Endothelial cell of umbilical vein (primary cell): ENCODE results near the gene HIGD1A. TPM values are rescaled to one million over a fixed set of nuclear protein-coding genes. Genes with fewer than 3 reads are reported as not detected.

Experiments used
- BruUV-seq: library from RNA; stranded (reverse); fragments of 400-500 nt; replicated peaks from 2 replicates; lab custom pipeline; 2021; lab: Mats Ljungman, UMichigan
- CTCF ChIA-PET: fragments of 300-600, 350-600 bp; sonication (Branson Sonifier 250); formaldehyde crosslinking; loops from one replicate; lab custom pipeline; 2021; ENCODE audit warnings: antibody characterized with exemption, inconsistent platforms; lab: Charles Lee
- POLR2A ChIA-PET: fragments of 300-600, 350-600 bp; sonication (Branson Sonifier 250); formaldehyde crosslinking; loops from one replicate; lab custom pipeline; 2021; ENCODE audit warnings: antibody characterized with exemption, inconsistent platforms; lab: Charles Lee
- DNase-seq: peaks from one replicate; pipeline ENCODE4 v3.0.0-alpha.2; 2011; ENCODE audit warnings: low read depth, low spot score
- FAIRE-seq: peaks from 2 replicates; lab custom pipeline; 2011; peaks lifted over from hg19 to GRCh38; lab: Jason Lieb, UNC
- H2AFZ ChIP-seq: 2 replicates; pipeline ENCODE4 v1.6.0; 2012; ENCODE audit warnings: low read depth, low read length, control low read depth, inconsistent platforms
- H3K27ac ChIP-seq: 2 replicates; pipeline ENCODE4 v1.5.1; 2011; ENCODE audit warnings: low read depth, mild to moderate bottlenecking, control low read depth, low read length, moderate library complexity; ENCODE audit not compliant: insufficient read depth
- H3K27me3 ChIP-seq, 2 experiments: 2 replicates each; pipeline versions ENCODE4 v1.6.0 to v1.6.1; 2011; ENCODE audit warnings: low read length in 2 of 2, mixed read lengths in 1 of 2; ENCODE audit not compliant: control insufficient read depth in 2 of 2, insufficient read depth in 2 of 2
- H3K36me3 ChIP-seq, 2 experiments: 2 replicates in 1 of 2; 3 replicates in 1 of 2; pipeline ENCODE4 v1.5.1; 2011; ENCODE audit warnings: low read length in 2 of 2, mild to moderate bottlenecking in 1 of 2, moderate library complexity in 1 of 2; ENCODE audit not compliant: control insufficient read depth in 2 of 2, insufficient read depth in 2 of 2; ENCODE audit errors: extremely low read depth in 1 of 2
- H3K4me1 ChIP-seq: 3 replicates; pipeline ENCODE4 v1.5.1; 2011; ENCODE audit warnings: mild to moderate bottlenecking, low read length; ENCODE audit not compliant: control insufficient read depth, insufficient read depth; ENCODE audit errors: extremely low read depth
- H3K4me2 ChIP-seq: 2 replicates; pipeline ENCODE4 v1.6.1; 2011; ENCODE audit warnings: low read length, control low read depth, mixed read lengths; ENCODE audit not compliant: insufficient read depth
- H3K4me3 ChIP-seq, 3 experiments: fragments of 200-600 bp in 1 of 3; sonication (generic), shearing (Covaris generic) in 1 of 3; replicated peaks in 1 of 3; 2 replicates each; pipeline ENCODE4 v1.5.1; 2011 to 2016; ENCODE audit warnings: control low read depth in 3 of 3, low read length in 3 of 3, mild to moderate bottlenecking in 2 of 3, inconsistent platforms in 1 of 3, low read depth in 1 of 3, moderate library complexity in 1 of 3; ENCODE audit not compliant: insufficient read depth in 1 of 3
- H3K79me2 ChIP-seq: 2 replicates; pipeline ENCODE4 v1.6.0; 2012; ENCODE audit warnings: low read length, inconsistent platforms; ENCODE audit not compliant: control insufficient read depth, insufficient read depth
- H3K9ac ChIP-seq: replicated peaks from 2 replicates; pipeline ENCODE3; 2011; ENCODE audit warnings: low read length, control low read depth; ENCODE audit not compliant: insufficient read depth; ENCODE audit errors: extremely low read depth
- H3K9me1 ChIP-seq: replicated peaks from 3 replicates; pipeline ENCODE4 v1.6.0; 2011; ENCODE audit warnings: mild to moderate bottlenecking, low read length; ENCODE audit not compliant: control insufficient read depth, insufficient read depth; ENCODE audit errors: extremely low read depth
- H3K9me3 ChIP-seq: replicated peaks from 2 replicates; pipeline ENCODE4 v1.5.1; 2012; ENCODE audit warnings: low read length, inconsistent platforms; ENCODE audit not compliant: control insufficient read depth, insufficient read depth
- H4K20me1 ChIP-seq: replicated peaks from 2 replicates; pipeline ENCODE3; 2011; ENCODE audit warnings: mild to moderate bottlenecking, low read length; ENCODE audit not compliant: control insufficient read depth, insufficient read depth; ENCODE audit errors: extremely low read depth
- CTCF ChIP-seq, 2 donors: IDR thresholded peaks; 1 replicate in 1 of 2; 2 replicates in 1 of 2; pipeline ENCODE4 v1.5.1; 2011; ENCODE audit warnings: low read length in 2 of 2, mild to moderate bottlenecking in 2 of 2, moderate library complexity in 2 of 2, control low read depth in 1 of 2, inconsistent platforms in 1 of 2, low read depth in 1 of 2; ENCODE audit not compliant: insufficient read depth in 1 of 2; ENCODE audit errors: extremely low read depth in 1 of 2
- EZH2 ChIP-seq: IDR thresholded peaks from 2 replicates; pipeline ENCODE4 v1.6.1; 2012; ENCODE audit warnings: borderline replicate concordance, low read depth, mild to moderate bottlenecking, moderate library complexity, low read length, inconsistent platforms; ENCODE audit not compliant: severe bottlenecking
- FOS ChIP-seq: IDR thresholded peaks from 2 replicates; pipeline ENCODE4 v1.6.1; 2011; ENCODE audit warnings: mild to moderate bottlenecking, low read length, moderate library complexity, borderline replicate concordance; ENCODE audit not compliant: insufficient read depth
- GATA2 ChIP-seq: IDR thresholded peaks from 2 replicates; pipeline ENCODE4 v1.7.0; 2011; ENCODE audit warnings: low read depth, mild to moderate bottlenecking, moderate library complexity, mixed read lengths, low read length; ENCODE audit not compliant: insufficient read length, insufficient read depth
- JUN ChIP-seq: IDR thresholded peaks from 2 replicates; pipeline ENCODE4 v1.6.1; 2011; ENCODE audit warnings: borderline replicate concordance, low read depth; ENCODE audit not compliant: insufficient read length, insufficient read depth
- MAX ChIP-seq: IDR thresholded peaks from 2 replicates; pipeline ENCODE4 v1.6.1; 2011; ENCODE audit not compliant: insufficient read depth, insufficient read length
- MYC ChIP-seq: IDR thresholded peaks from one replicate; pipeline ENCODE4 v1.6.1; 2011; ENCODE audit warnings: mild to moderate bottlenecking, low read depth, low read length
- POLR2A ChIP-seq: IDR thresholded peaks from 2 replicates; pipeline ENCODE4 v1.6.1; 2012; ENCODE audit warnings: low read depth, mild to moderate bottlenecking, control low read depth, low read length
- POLR2AphosphoS5 ChIP-seq: IDR thresholded peaks from 2 replicates; pipeline ENCODE4 v1.6.1; 2012; ENCODE audit warnings: low read depth, mild to moderate bottlenecking, control low read depth, low read length, moderate library complexity; ENCODE audit not compliant: insufficient read depth
- dilution Hi-C: fragments of 300-500 bp; cut with MboI; formaldehyde crosslinking; loops from one replicate; pipeline ENCODE4 v1.15.0; 2019; ENCODE audit warnings: low sequenced_read_pairs; ENCODE audit not compliant: extremely low pct_ligation_motif_present
- intact Hi-C: fragments of 100-400 bp; cut with micrococcal nuclease; formaldehyde crosslinking; loops from one replicate; pipeline ENCODE4 v1.10.0; 2022
- polyA plus RNA-seq, 4 experiments: library from polyadenylated mRNA; depleted of rRNA in 3 of 4; stranded (reverse) in 3 of 4; unstranded in 1 of 4; fragments of >200 nt; gene quantifications; 2 replicates each; pipeline versions ENCODE4 v1.2.1 to v1.2.3, GENCODE V29; 2011 to 2012; ENCODE audit warnings: missing spikeins in 1 of 4
- total RNA-seq: library from RNA; stranded (reverse); gene quantifications from 2 replicates; pipeline ENCODE4 v1.2.3, GENCODE V29; 2021

Gene HIGD1A
- total and polyA plus RNA-seq, 2 donors (not counting 3 experiments of a cell fraction or from before 2014, with no cell fraction given) = 59.5 to 68.9 TPM

- H2AFZ ChIP-seq = no peak overlapping the region
- H3K4me2 ChIP-seq = no peak overlapping the region
- no peak overlapping the region for H3K4me3 ChIP-seq
- ChIA-PET CTCF (interaction anchor here (0.9 to 3.1 kb wide), 13 partner anchors 9 to 323 kb away, joined by 3 to 24 read pairs (median 5); partner anchors contain the start of gene HIGD1A), POLR2A (no interaction called here)
- FAIRE-seq = peak; percentile 94
- H3K4me1 ChIP-seq = no peaks in the 10 kb centered on the region
- H3K27ac ChIP-seq = no peak overlapping the region
- no peak overlapping the region for H3K9ac ChIP-seq
- DNase-seq = peak; percentile 52
- no peaks in the 10 kb centered on the region for H3K9me3 ChIP-seq
- no peaks in the 10 kb centered on the region for H3K9me1 ChIP-seq
- TF ChIP-seq POLR2A (no peak), CTCF (IDR thresholded peaks at IDR 0.05; ENCODE audit: extremely low read depth in 1 of 2, insufficient read depth in 1 of 2, low read depth in 1 of 2, low read length in 2 of 2) (peak; percentile 73 to 77)
- intact Hi-C loops = loop anchor here (1.0 to 5.0 kb wide), 3 partner anchors 50 to 1366 kb away; no protein-coding TSS in a partner anchor
- dilution Hi-C loops = no loop called here
- BruUV-seq = no TSS peak
- no peaks in the 10 kb centered on the region for H3K36me3 ChIP-seq
- no peaks in the 10 kb centered on the region for H3K79me2 ChIP-seq
- H3K27me3 ChIP-seq = peaks cover 6 to 8% of the 10 kb centered on the region in 2 experiments
- H4K20me1 ChIP-seq = no peaks in the 10 kb centered on the region
These were observed 27.0 kb upstream of the HIGD1A start for GRCh38 chr3:42831321-42831713.

GRCh38 chr3:42830437-42831320 lies 26.4 kb upstream of the HIGD1A start:
- FAIRE-seq (no peak), DNase-seq (no peak)
- H4K20me1 ChIP-seq = no peaks in the 10 kb centered on the region
- ChIA-PET CTCF (interaction anchor here (0.9 to 3.1 kb wide), 14 partner anchors 9 to 323 kb away, joined by 3 to 24 read pairs (median 4); partner anchors contain the start of gene HIGD1A), POLR2A (no interaction called here)
- no peak overlapping the region for H3K4me3 ChIP-seq
- no peak overlapping the region for H2AFZ ChIP-seq
- no peak overlapping the region for H3K9ac ChIP-seq
- no peaks in the 10 kb centered on the region for H3K36me3 ChIP-seq
- H3K27me3 ChIP-seq = peaks cover 6 to 8% of the 10 kb centered on the region in 2 experiments
- no peak for TF ChIP-seq MYC
- TF ChIP-seq MAX = no peak
- no peak for TF ChIP-seq FOS
- TF ChIP-seq JUN = no peak
- no peak for TF ChIP-seq CTCF (IDR thresholded peaks at IDR 0.05; ENCODE audit: extremely low read depth in 1 of 2, insufficient read depth in 1 of 2, low read depth in 1 of 2, low read length in 2 of 2)
- no peak for TF ChIP-seq POLR2A
- TF ChIP-seq POLR2AphosphoS5 = no peak
- TF ChIP-seq EZH2 = no peak
- TF ChIP-seq GATA2 = no peak
- intact Hi-C loops = loop anchor here (1.0 to 5.0 kb wide), 3 partner anchors 50 to 1367 kb away; no protein-coding TSS in a partner anchor
- dilution Hi-C loops = no loop called here
- H3K4me2 ChIP-seq = no peak overlapping the region
- no peaks in the 10 kb centered on the region for H3K9me3 ChIP-seq
- H3K79me2 ChIP-seq = no peaks in the 10 kb centered on the region
- no peaks in the 10 kb centered on the region for H3K4me1 ChIP-seq
- no peak overlapping the region for H3K27ac ChIP-seq
- no TSS peak for BruUV-seq
- no peaks in the 10 kb centered on the region for H3K9me1 ChIP-seq
